Activated CD8-positive, alpha-beta memory T cell treated with anti-CD3 and anti-CD28 coated beads, Interleukin-2, amount 50 U/mL, for 24 hours (primary cell): ENCODE results near the gene HTRA3.

Experiments
- DNase-seq: peaks from one replicate; pipeline ENCODE4 v3.0.0-alpha.2; 2020; ENCODE audit errors: extremely low read depth

HTRA3 gene

GRCh38 chr4:8266508-8266907 lies 3.0 kb upstream of the HTRA3 start:
- DNase-seq, result no peak

DNA sequence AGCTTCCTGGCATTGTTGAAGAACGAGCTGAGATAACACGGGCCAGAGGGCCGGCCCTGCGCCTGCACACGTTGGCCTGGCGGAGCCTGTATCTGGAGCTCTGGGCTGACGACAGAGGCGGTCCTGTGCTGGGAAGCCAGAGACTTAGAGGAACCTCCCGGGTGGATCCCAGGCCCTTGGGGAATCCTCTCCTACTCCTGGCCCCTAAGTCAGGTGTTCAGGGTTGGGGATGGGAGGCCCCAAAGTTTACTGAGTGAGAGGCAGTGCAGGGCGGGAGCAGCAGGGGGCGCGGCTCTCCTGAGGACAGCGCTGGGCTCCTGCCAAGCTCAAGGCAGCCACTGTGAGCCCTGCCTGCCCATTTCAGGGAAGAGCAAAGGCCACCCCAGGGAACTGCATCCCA lies 2.5 kb upstream of the HTRA3 start:
- DNase-seq, result no peak

DNA sequence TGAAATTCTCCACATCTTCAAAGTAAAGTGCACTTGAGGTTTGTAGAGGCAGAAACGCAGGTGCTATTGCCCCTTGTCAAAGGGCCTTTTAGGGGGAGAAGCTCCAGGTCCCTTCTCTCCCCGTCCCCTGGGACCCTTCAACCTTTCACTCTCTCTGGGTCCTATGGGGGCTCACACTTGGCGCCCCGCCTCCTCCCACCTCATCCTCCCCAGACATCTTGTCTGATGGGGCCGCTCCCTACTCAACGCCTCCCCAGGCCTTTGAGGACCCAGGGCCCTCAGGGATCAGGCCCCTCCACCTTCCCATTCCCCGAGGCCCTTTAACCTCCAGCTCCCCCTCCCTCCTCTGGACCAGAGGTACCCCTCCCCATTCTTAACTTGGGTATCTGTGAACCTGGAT lies 1.3 kb upstream of the HTRA3 start:
- DNase-seq, result no peak

DNA sequence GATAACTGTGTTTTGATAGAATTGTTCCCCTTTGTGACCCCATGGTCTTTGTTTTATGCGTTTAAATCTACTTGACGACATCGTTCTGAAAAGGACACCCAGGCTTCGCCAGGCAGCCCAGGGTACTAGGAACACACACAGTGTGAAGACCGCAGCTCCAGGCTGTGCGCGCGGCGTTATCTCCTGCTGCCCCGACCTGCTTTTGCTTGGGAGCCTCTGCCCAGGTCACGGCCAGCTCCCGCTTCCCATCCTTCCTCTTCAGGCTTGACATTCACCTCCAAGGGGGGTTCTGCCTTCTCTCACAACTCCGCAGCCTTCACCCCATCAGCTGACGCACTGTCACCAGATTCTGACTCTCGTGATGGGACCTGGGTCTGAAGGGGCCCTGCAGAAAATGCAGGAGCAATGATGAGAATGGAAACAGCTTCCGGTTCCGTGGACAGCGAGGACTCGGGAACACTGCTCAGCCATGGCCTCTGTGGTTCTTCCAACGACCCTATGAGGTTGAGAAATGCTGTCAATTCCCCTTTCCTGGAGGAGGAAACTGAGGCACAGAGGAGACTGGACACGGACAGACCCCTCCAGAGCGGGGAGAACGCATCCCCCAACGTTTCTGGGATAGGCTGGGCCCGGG lies 536 bp upstream of the HTRA3 start:
- DNase-seq, result no peak

DNA sequence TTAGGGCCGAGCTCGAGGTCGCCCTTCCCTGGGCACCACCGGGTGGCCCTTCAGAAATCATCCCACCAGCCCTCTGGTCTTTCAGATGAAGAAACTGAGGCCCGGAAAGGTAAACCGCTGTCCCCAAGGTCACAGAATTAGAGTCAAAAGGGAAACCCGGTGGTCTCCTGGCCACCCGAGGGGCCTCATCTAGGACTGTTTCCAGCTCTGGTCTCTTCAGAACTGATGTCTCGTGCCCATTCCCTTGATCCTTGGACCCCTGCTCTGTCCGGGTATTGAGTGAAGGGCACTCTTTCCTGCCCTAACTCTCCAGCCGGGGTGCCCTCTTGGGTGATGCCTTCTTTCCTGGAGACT lies 841 bp downstream of the HTRA3 start:
- no peak for DNase-seq

GRCh38 chr4:8270912-8271815 lies 1.6 kb downstream of the HTRA3 start:
- no peak for DNase-seq

DNA sequence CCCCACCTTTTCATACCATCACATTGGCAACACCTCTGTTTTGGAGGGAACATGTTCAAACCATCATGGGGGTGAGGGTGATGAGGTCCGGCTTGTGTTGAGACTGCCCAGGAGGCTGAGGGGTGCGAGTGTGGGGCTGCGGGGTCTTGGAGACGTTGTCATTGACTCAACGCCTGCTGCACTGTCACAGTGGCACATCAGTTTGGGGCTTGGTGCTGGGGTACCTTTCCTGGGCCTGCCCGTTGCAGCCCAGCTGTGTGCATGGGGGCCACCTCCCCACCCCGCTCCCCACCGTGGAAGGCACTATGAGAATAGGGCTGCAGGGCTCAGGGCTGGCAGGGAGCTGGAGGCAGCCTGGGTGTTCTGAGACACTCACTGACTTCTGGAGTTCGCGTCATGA lies 2.3 kb downstream of the HTRA3 start:
- no peak for DNase-seq

- no peak for DNase-seq
These were observed 3.2 kb downstream of the HTRA3 start for GRCh38 chr4:8272472-8273428.

DNA sequence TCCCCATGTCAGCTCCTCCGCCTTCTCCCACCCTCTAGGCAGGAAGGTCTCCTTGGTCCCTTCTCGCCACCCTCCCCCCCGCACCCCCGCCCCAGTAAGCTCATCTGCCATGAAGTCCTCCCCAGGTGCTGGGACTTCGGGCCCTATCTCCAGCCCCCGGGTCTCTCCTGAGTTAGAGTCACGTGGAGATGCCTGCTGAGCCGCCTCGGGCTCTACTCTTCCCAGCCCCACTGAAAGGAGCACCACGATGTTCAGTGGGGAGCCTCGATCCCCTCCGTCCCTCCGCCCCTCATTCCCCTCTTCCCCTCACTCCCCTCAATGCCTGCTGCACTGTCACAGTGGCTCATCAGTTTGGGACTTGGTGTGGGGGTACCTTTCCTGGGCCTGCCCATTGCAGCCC lies 3.9 kb downstream of the HTRA3 start:
- no peak for DNase-seq

GRCh38 chr4:8274066-8274652 lies 4.6 kb downstream of the HTRA3 start:
- DNase-seq, result no peak

DNA sequence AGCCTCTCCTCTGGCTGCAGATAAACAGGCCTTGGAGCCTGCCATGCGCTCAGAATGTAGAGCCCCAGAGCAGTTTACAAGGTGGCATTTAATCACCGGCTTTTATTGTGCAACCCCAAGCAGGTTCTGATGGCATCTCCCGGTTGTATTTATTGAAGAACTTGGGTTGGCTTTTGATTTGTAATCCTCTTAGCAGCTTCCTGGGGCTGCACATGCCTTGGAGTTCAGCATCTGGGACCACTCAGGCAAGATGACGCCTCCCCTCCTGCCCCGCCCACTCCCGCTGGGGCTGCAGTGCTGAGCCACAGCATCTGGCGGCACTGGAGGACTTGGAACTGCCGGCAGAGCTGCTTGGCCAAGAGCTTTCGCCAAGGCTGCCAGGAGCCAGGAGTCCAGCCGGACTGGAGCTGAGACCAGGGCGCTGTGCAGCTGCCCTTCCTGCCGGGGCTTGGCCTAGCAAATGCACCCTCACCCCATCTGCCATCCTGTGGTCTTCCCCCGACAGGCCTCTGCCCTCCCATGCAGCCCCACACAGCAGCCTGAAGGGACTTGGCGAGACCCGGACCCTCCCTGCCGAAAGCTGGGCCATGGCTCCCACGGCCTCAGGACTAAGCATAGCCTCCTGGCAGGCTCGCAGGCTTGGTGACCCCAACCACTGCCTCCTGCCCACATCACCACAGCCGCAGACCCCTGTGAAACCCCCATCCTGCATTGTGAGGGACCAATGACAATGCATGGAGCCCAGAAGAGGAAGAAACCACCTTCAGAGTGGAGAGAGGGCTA lies 5.4 kb downstream of the HTRA3 start:
- no peak for DNase-seq

GRCh38 chr4:8275548-8275910 lies 6.0 kb downstream of the HTRA3 start:
- DNase-seq, result no peak

GRCh38 chr4:8276358-8277240 lies 7.0 kb downstream of the HTRA3 start:
- DNase-seq, result no peak

DNA sequence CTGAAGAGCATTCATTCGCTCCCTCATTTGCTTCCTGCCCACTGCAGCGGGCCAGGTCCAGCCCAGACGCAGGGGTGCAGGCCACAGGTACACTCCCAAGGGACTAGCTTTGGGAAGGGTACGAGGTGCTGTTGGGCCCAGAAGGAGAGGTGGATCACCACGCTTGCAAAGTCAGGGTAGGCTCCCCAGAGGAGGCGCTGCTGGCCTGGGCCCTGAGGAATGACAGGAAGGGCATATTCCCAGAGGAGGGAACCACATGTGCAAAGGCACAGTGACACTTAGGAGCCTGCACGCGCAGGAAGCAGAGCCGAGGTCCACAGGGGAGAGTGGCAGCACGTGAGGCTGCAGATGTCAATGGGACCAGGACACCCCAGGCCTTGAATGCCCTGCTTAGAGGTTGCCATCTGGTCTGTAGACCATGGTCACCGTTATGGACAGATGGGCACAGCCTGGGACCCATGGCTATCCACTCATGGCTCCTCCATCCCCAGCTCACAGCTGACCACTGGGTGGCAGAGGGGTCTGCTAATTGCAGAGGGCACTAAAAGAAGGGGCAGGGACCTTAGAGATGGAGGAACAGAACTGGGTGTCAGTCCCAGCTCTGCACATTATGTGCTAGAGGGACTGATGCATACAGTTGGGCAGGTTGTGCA lies 7.9 kb downstream of the HTRA3 start:
- DNase-seq, result no peak

DNA sequence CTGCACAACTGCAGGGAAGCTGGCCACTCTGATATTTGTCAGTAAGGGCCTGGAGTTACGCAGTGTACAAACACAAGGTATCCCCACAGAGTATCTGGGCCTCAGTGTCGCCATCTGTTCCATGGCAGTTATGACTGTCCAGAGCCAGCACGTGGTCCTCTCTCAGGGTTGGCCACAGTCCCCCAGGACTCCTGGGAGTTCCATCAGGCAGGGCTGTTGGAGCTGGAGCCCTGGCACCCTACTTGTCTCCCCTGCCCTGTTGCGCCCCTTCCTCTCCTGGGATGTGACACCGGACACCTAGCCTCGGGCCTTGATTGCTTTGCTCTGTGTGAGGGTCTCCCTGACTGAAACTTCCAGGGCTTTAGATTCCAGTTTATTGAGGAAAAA lies 8.4 kb downstream of the HTRA3 start:
- no peak for DNase-seq

DNA sequence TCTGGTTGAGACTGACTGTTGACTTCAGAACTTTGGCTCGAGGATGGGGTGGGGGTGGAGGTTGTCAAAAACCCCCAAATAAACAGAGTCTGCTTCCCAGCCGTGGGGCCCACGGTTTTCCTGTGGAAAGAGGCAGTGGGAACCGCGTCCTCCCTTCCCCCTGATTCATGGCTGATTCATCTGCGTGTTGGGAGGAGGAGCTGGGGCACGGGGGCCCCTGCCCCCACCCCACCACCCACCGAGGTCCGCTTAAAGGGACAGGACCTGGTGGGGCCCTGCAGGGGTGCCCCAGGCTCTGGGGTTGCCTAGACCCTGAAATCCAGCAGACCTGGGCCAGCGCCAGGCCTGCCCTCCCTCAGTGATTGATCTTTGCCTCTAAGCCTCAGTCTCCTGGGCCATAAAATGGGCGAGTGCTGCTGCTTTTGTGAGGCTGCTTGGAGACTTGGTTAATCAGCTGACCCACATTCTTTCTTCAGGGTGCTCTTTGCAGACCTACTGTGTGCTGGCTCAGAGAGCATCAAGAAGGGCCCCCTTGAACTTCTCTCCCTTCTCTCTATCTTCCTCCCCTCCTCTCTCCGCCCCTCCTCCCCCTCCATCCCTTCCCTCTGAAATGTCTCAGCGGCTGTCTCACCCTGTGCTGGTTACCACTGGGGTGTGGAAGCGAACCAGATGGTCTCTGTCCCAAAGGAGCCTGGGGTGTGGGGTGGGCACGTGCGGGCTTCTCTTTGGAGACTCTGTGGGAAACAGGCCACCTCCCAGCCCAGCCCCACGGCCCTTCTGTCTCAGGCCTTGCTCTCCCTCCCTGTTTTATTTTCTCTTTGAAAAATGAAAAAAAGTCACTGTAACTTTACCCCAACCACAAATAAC lies 9.1 kb downstream of the HTRA3 start:
- no peak for DNase-seq

DNA sequence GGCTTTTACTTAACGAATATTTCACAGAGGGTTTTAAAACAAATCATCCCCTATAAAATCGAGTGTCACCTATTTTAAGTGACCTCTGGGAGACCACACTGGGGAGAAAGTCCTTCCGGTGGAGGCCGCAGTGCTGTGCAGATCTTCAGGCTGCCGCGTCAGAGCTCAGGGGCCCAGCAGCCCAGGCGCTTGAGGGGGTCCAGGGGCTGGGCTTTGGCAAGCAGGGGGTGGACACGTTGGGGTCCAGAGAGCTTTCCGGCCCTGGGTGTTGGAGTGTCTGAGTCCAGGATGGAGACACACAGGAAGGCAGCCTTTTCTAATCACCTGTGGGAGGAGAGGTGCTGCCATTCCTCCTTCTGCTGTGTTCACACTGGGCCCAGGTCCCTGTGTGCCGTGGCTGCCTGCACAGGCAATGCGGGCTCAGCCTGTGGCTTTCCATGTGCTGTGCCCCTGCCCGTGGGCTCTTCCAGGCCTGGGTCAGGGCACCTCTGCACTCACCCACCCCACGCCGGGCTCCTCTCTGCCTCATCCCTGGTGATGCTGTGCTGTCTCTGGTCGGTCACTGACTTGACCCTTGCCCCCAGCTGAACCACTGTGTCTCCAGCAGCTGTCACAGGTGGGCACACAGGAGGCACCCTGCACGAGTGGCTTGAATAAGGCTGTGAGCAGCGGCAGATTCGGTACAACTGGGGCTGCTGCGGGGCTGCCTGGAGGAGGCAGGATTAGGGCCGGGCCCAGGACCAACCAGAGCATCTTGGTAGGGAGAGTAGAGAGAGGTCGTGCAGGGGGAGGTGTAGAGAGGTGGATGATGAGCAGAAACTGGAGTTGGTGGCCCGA lies 10.0 kb downstream of the HTRA3 start:
- no peak for DNase-seq
